Ishikawa (cell line): ENCODE data around the gene HK1.

Experiments
- CEBPB ChIP-seq: IDR thresholded peaks from 2 replicates; pipeline ENCODE4 v1.6.1; 2012
- EGR1 ChIP-seq: IDR thresholded peaks from 2 replicates; pipeline ENCODE4 v1.6.1; 2012
- RAD21 ChIP-seq: IDR thresholded peaks from 2 replicates; pipeline ENCODE4 v1.6.1; 2012; ENCODE audit warnings: low read depth
- REST ChIP-seq: IDR thresholded peaks from 2 replicates; pipeline ENCODE4 v1.6.1; 2012; ENCODE audit warnings: low read depth, mild to moderate bottlenecking
- TCF12 ChIP-seq: IDR thresholded peaks from 2 replicates; pipeline ENCODE4 v1.6.1; 2012; ENCODE audit warnings: low read depth

GRCh38 chr10:69232252-69232651 lies 46.0 kb upstream of the HK1 start:
- TF ChIP-seq EGR1 (no peak), RAD21 (no peak), REST (no peak), CEBPB (no peak), TCF12 (no peak)
